HUDEP-2 (cell line): ENCODE measurements around the gene ABCD1.

Experiments used
- DNase-seq, 76 experiments: peaks; one replicate each; lab custom pipeline; 2025; ENCODE audit not compliant: unreplicated experiment in 76 of 76; lab: John Stamatoyannopoulos, UW

ABCD1 gene

GRCh38 chrX:153782313-153782712, 57.7 kb downstream of the ABCD1 start:
- peak in 5 of 76 experiments; percentile 1 to 14 (median 8) for DNase-seq

- no peak for DNase-seq
These were observed 58.2 kb downstream of the ABCD1 start for GRCh38 chrX:153782871-153783270.

GRCh38 chrX:153783378-153784013, 58.8 kb downstream of the ABCD1 start:
- no peak for DNase-seq

GRCh38 chrX:153784325-153784967, 59.8 kb downstream of the ABCD1 start:
- DNase-seq = no peak

GRCh38 chrX:153786669-153787068, 62.0 kb downstream of the ABCD1 start:
- DNase-seq = no peak

- DNase-seq = no peak
These were observed 65.0 kb downstream of the ABCD1 start for GRCh38 chrX:153789654-153790053.

GRCh38 chrX:153791104-153791852, 66.6 kb downstream of the ABCD1 start:
- peak in 30 of 76 experiments; percentile 1 to 53 (median 18) for DNase-seq

- no peak for DNase-seq
These were observed 67.7 kb downstream of the ABCD1 start for GRCh38 chrX:153792368-153792767.

- DNase-seq = no peak
These were observed 68.6 kb downstream of the ABCD1 start for GRCh38 chrX:153793291-153793690.
